A673 (cell line): Measurements from ENCODE around the gene LMTK2. TPM values are rescaled to one million over a fixed set of nuclear protein-coding genes. Genes with fewer than 3 reads are reported as not detected.

ENCODE experiments used
- Bru-seq: library from RNA; stranded (reverse); fragments of 400-500 nt; gene quantifications from one replicate; lab custom pipeline; 2021; lab: Mats Ljungman, UMichigan
- BruChase-seq, 2 experiments: library from RNA; stranded (reverse); fragments of 400-500 nt; gene quantifications; one replicate each; lab custom pipeline; 2021; lab: Mats Ljungman, UMichigan
- BruUV-seq: library from RNA; stranded (reverse); fragments of 400-500 nt; replicated peaks from 2 replicates; lab custom pipeline; 2021; lab: Mats Ljungman, UMichigan
- CTCF ChIA-PET: fragments of 300-600 bp; sonication (Branson Sonifier 250); formaldehyde crosslinking; loops from one replicate; lab custom pipeline; 2022; ENCODE audit warnings: antibody characterized with exemption; lab: Charles Lee
- POLR2A ChIA-PET: fragments of 300-600 bp; sonication (Branson Sonifier 250); formaldehyde crosslinking; loops from one replicate; lab custom pipeline; 2022; ENCODE audit warnings: antibody characterized with exemption; ENCODE audit not compliant: low non-redundant PET; lab: Charles Lee
- DNase-seq: peaks from one replicate; pipeline ENCODE4 v3.0.0-alpha.2; 2015; ENCODE audit warnings: low spot score
- H3K27ac ChIP-seq: fragments of 200-600 bp; sonication (generic); 2 replicates; pipeline ENCODE4 v1.5.1; 2016; ENCODE audit warnings: mixed run types, low read depth, mild to moderate bottlenecking, mixed read lengths, antibody characterized with exemption, low read length; ENCODE audit not compliant: poor library complexity, severe bottlenecking
- H3K27me3 ChIP-seq: fragments of 200-600 bp; sonication (generic); replicated peaks from 2 replicates; pipeline ENCODE4 v1.6.1; 2017; ENCODE audit warnings: mixed run types, low read depth, mild to moderate bottlenecking, mixed read lengths, antibody characterized with exemption, low read length; ENCODE audit not compliant: insufficient read depth, poor library complexity
- H3K36me3 ChIP-seq: fragments of 200-600 bp; sonication (generic); 2 replicates; pipeline ENCODE4 v1.6.1; 2016; ENCODE audit warnings: mixed run types, mild to moderate bottlenecking, mixed read lengths, antibody characterized with exemption, low read length; ENCODE audit not compliant: insufficient read depth, poor library complexity, severe bottlenecking
- H3K4me1 ChIP-seq: fragments of 200-600 bp; sonication (generic); 2 replicates; pipeline ENCODE4 v1.6.1; 2017; ENCODE audit warnings: mixed run types, mild to moderate bottlenecking, mixed read lengths, antibody characterized with exemption, low read length; ENCODE audit not compliant: insufficient read depth, poor library complexity, severe bottlenecking
- H3K4me3 ChIP-seq: fragments of 200-600 bp; sonication (generic); 2 replicates; pipeline ENCODE4 v1.5.1; 2016; ENCODE audit warnings: low read depth, mixed run types, mild to moderate bottlenecking, mixed read lengths, low read length; ENCODE audit not compliant: poor library complexity, severe bottlenecking
- H3K9me3 ChIP-seq: fragments of 200-600 bp; sonication (generic); 2 replicates; pipeline ENCODE4 v1.6.1; 2016; ENCODE audit warnings: mixed run types, low read depth, mild to moderate bottlenecking, mixed read lengths, antibody characterized with exemption, low read length; ENCODE audit not compliant: poor library complexity, severe bottlenecking
- EZH2 ChIP-seq: fragments of 200-600 bp; sonication (generic); IDR thresholded peaks from 2 replicates; pipeline ENCODE4 v1.6.1; 2017; ENCODE audit warnings: borderline replicate concordance, low read depth, mild to moderate bottlenecking, mixed read lengths, antibody characterized with exemption, low read length; ENCODE audit not compliant: poor library complexity, severe bottlenecking
- intact Hi-C: fragments of 100-400 bp; cut with micrococcal nuclease; formaldehyde crosslinking; loops from one replicate; pipeline ENCODE4 v1.10.0; 2022; ENCODE audit not compliant: unreplicated experiment
- long read RNA-seq: library from polyadenylated mRNA; stranded (forward); transcript quantifications from one replicate; pipeline ENCODE4 v2.0.0, GENCODE V29; 2022
- total RNA-seq: library from RNA; stranded (reverse); gene quantifications from 2 replicates; pipeline ENCODE4 v1.2.3, GENCODE V29; 2021
- TF ChIP-seq, protein P1 (sequence below): fragments of 300-800, 200-600 bp; sonication (generic); conservative IDR thresholded peaks from 2 replicates; pipeline ENCODE4 v1.5.1; 2017; ENCODE audit warnings: low read depth, mild to moderate bottlenecking, antibody characterized with exemption, low read length, moderate library complexity, mixed read lengths

The LMTK2 gene
- total RNA-seq = 20.6 TPM in 2 replicates
- Bru-seq, nascent RNA = percentile 77 among the genes with signal in this experiment
- BruChase-seq, experiment 1, labeled RNA remaining after a 2-hour chase = percentile 77 among the genes with signal in this experiment
- percentile 75 among the genes with signal in this experiment for BruChase-seq, experiment 2, labeled RNA remaining after a 6-hour chase
- long read RNA-seq, full-length matches to known transcripts = 6 of 25 reads
- long read RNA-seq, partial matches to known transcripts = 15 of 25 reads
- long read RNA-seq, other reads (novel, unspliced or antisense) = 4 of 25 reads

- TF ChIP-seq, protein P1, sequence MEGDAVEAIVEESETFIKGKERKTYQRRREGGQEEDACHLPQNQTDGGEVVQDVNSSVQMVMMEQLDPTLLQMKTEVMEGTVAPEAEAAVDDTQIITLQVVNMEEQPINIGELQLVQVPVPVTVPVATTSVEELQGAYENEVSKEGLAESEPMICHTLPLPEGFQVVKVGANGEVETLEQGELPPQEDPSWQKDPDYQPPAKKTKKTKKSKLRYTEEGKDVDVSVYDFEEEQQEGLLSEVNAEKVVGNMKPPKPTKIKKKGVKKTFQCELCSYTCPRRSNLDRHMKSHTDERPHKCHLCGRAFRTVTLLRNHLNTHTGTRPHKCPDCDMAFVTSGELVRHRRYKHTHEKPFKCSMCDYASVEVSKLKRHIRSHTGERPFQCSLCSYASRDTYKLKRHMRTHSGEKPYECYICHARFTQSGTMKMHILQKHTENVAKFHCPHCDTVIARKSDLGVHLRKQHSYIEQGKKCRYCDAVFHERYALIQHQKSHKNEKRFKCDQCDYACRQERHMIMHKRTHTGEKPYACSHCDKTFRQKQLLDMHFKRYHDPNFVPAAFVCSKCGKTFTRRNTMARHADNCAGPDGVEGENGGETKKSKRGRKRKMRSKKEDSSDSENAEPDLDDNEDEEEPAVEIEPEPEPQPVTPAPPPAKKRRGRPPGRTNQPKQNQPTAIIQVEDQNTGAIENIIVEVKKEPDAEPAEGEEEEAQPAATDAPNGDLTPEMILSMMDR = peak; percentile 97
- TF ChIP-seq EZH2 = no peak
- Histone ChIP-seq H3K27me3 (no peaks in the 10 kb centered on the region), H3K9me3 (peaks cover 3% of the 10 kb centered on the region), H3K27ac (peak within 1 kb of the TSS; percentile 86), H3K4me1 (peaks cover 4% of the 10 kb centered on the region), H3K4me3 (peak within 1 kb of the TSS; percentile 92), H3K36me3 (no peaks in the 10 kb centered on the region)
- no TSS peak for BruUV-seq
- intact Hi-C loops = loop anchor here (1.0 kb wide), 1 partner anchor 62 kb away; no protein-coding TSS in a partner anchor
- ChIA-PET POLR2A (no interaction called here), CTCF (interaction anchor here (0.7 kb wide), 1 partner anchor 57 kb away, joined by 6 read pairs; no protein-coding TSS in a partner anchor)
- peak; percentile 93 for DNase-seq
Measured at GRCh38 chr7:98106647-98107312, at the start of gene LMTK2. LMTK2 (plus strand) TSS chr7:98106862; CDS start chr7:98107178, 316 bp downstream.

DNA sequence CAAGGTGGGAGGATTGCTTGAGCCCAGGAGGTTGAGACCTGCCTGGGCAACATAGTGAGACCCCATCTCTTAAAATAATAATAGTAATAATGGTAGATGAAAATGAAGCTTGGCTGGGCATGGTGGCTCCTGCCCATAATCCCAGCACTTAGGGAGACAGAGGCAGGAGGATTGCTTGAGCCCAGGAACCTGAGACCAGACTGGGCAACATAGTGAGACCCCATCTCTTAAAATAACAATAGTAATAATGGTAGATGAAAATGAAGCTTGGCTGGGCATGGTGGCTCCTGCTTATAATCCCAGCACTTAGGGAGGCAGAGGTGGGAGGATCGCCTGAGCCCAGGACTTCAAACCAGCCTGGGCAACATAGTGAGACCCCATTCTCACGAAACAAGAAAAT, 49.5 kb upstream of the LMTK2 start:
- intact Hi-C loops = no loop called here
- CTCF ChIA-PET = no interaction called here
- TF ChIP-seq EZH2 = no peak
- TF ChIP-seq, protein P1 = no peak

DNA sequence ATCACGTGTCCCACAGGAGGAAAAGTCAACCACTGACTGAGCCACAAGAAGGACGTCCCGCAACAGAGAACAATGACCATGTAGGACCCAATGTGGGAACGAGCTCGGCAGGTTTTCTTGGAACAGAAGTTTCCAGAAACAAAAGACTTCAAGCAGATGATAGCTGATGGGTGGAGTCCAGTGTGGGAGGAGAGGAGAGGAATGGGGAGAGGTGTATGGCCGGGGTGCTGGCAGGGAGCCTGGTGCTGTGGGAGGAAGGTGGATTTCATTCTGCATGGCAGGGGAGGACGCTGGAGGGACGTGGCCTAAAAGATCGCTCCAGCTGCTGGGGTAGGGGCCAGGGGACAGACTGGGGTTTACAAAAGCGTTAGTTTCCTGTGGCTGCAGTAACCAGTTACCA, 48.5 kb upstream of the LMTK2 start:
- intact Hi-C loops = no loop called here
- Histone ChIP-seq H3K36me3 (no peaks in the 10 kb centered on the region), H3K4me1 (no peaks in the 10 kb centered on the region), H3K27me3 (no peaks in the 10 kb centered on the region), H3K4me3 (no peak overlapping the region), H3K27ac (no peak overlapping the region), H3K9me3 (no peaks in the 10 kb centered on the region)
- POLR2A ChIA-PET = no interaction called here
- CTCF ChIA-PET = no interaction called here
- TF ChIP-seq EZH2 = no peak
- TF ChIP-seq, protein P1 = no peak
- DNase-seq = no peak
- no TSS peak for BruUV-seq

More for the DNA sequence above, 49.5 kb upstream of the LMTK2 start:
- Histone ChIP-seq H3K27ac (no peak overlapping the region), H3K9me3 (no peaks in the 10 kb centered on the region), H3K27me3 (no peaks in the 10 kb centered on the region), H3K4me3 (no peak overlapping the region), H3K4me1 (no peaks in the 10 kb centered on the region), H3K36me3 (no peaks in the 10 kb centered on the region)
- no TSS peak for BruUV-seq
- POLR2A ChIA-PET = no interaction called here
- no peak for DNase-seq
